ENCODE results near the gene CEP120. TPM values are rescaled to one million over a fixed set of nuclear protein-coding genes. Genes with fewer than 3 reads are reported as not detected.

CEP120 gene
- total RNA-seq, 1 donor from 2014 or later: 19.0 TPM

DNA sequence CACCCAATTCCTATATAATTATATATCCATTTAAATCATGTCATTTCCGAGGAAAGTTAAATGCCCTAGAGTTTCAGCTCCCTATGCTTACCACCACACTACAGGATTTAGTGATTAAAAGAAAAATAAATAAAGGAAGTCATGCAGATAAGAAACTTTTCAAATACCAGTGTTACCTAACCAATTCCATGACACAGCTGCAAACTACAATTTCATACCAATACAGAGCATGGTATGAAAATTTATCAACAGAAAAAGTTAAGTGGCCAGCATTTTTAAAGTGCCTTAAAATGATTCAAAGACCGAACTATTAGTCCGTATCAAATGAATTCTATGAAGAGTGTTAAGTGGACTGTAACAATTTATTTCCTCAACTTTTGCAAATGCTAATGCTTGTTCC, 35.9 kb downstream of the CEP120 start:
- no peaks in the 10 kb centered on the region for H3K9me3 ChIP-seq (ENCODE audit: insufficient read depth, low read depth, low read length)
- H3K27me3 ChIP-seq (ENCODE audit: insufficient read depth, low read length): no peaks in the 10 kb centered on the region
- no peaks in the 10 kb centered on the region for H4K20me1 ChIP-seq (ENCODE audit: insufficient read depth, low read length)
- H3K27ac ChIP-seq (ENCODE audit: low read depth, low read length): no peak overlapping the region
- FAIRE-seq: no peak
- H3K4me3 ChIP-seq (ENCODE audit: insufficient read depth, low read depth, low read length): no peak overlapping the region
- DNase-seq (ENCODE audit: low read depth): peak; percentile 44
- H3K36me3 ChIP-seq (ENCODE audit: insufficient read depth, low read length): peaks cover 9% of the 10 kb centered on the region
- Mint-ChIP-seq H3K9me3 (ENCODE audit: unreplicated experiment) (no peaks in the 10 kb centered on the region), H3K4me1 (ENCODE audit: low read depth, unreplicated experiment) (no peaks in the 10 kb centered on the region), H3K4me3 (ENCODE audit: unreplicated experiment) (no peak overlapping the region), H3K27ac (ENCODE audit: unreplicated experiment) (no peak overlapping the region), H3K36me3 (ENCODE audit: low read depth, unreplicated experiment) (peaks cover 11% of the 10 kb centered on the region), H3K27me3 (ENCODE audit: low read depth, unreplicated experiment) (no peaks in the 10 kb centered on the region)
- no peak overlapping the region for H3K4me2 ChIP-seq (ENCODE audit: low read length)
- no peaks in the 10 kb centered on the region for H3K4me1 ChIP-seq (ENCODE audit: insufficient read depth, low read length)
- H3K79me2 ChIP-seq (ENCODE audit: insufficient read depth, low read length): no peaks in the 10 kb centered on the region
- TF ChIP-seq, protein P1, sequence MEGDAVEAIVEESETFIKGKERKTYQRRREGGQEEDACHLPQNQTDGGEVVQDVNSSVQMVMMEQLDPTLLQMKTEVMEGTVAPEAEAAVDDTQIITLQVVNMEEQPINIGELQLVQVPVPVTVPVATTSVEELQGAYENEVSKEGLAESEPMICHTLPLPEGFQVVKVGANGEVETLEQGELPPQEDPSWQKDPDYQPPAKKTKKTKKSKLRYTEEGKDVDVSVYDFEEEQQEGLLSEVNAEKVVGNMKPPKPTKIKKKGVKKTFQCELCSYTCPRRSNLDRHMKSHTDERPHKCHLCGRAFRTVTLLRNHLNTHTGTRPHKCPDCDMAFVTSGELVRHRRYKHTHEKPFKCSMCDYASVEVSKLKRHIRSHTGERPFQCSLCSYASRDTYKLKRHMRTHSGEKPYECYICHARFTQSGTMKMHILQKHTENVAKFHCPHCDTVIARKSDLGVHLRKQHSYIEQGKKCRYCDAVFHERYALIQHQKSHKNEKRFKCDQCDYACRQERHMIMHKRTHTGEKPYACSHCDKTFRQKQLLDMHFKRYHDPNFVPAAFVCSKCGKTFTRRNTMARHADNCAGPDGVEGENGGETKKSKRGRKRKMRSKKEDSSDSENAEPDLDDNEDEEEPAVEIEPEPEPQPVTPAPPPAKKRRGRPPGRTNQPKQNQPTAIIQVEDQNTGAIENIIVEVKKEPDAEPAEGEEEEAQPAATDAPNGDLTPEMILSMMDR (IDR thresholded peaks at IDR 0.05; ENCODE audit: insufficient read depth, low read depth, low read length): no peak
- TF ChIP-seq EZH2 (IDR thresholded peaks at IDR 0.05; ENCODE audit: insufficient read depth, low read length): no peak
- no peak overlapping the region for H2AFZ ChIP-seq (ENCODE audit: low read depth, low read length)
- no peak overlapping the region for H3K9ac ChIP-seq (ENCODE audit: low read length)

DNA sequence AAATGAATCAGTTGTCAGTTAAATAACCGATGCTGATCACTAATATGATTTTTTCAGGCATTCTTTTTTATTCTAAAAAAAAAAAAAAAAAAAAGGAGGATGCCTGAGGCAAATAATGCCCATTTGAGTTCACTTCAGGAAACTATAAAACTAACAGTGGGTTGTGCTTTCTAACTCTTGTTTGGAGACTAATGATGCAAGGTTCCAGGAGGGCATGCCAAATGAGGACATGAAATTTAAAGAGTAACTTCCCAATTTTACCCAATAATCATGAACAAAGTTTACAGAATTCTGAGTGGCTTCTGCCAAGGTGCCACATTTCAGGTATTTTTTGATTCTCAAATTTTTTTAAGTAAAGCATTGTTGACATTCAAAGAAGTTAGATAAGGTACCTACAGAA, 41.0 kb downstream of the CEP120 start:
- H3K4me1 ChIP-seq (ENCODE audit: insufficient read depth, low read length): no peaks in the 10 kb centered on the region
- Mint-ChIP-seq H3K36me3 (ENCODE audit: low read depth, unreplicated experiment) (peaks cover 8% of the 10 kb centered on the region), H3K4me3 (ENCODE audit: unreplicated experiment) (no peak overlapping the region), H3K4me1 (ENCODE audit: low read depth, unreplicated experiment) (no peaks in the 10 kb centered on the region), H3K9me3 (ENCODE audit: unreplicated experiment) (no peaks in the 10 kb centered on the region), H3K27ac (ENCODE audit: unreplicated experiment) (no peak overlapping the region), H3K27me3 (ENCODE audit: low read depth, unreplicated experiment) (no peaks in the 10 kb centered on the region)
- TF ChIP-seq, protein P1 (IDR thresholded peaks at IDR 0.05; ENCODE audit: insufficient read depth, low read depth, low read length): no peak
- TF ChIP-seq EZH2 (IDR thresholded peaks at IDR 0.05; ENCODE audit: insufficient read depth, low read length): no peak
- H3K36me3 ChIP-seq (ENCODE audit: insufficient read depth, low read length): peaks cover 20% of the 10 kb centered on the region
- no peaks in the 10 kb centered on the region for H3K27me3 ChIP-seq (ENCODE audit: insufficient read depth, low read length)
- no peaks in the 10 kb centered on the region for H3K79me2 ChIP-seq (ENCODE audit: insufficient read depth, low read length)
- H3K4me3 ChIP-seq (ENCODE audit: insufficient read depth, low read depth, low read length): no peak overlapping the region
- no peaks in the 10 kb centered on the region for H3K9me3 ChIP-seq (ENCODE audit: insufficient read depth, low read depth, low read length)
- no peak for DNase-seq (ENCODE audit: low read depth)
- no peaks in the 10 kb centered on the region for H4K20me1 ChIP-seq (ENCODE audit: insufficient read depth, low read length)
- no peak overlapping the region for H3K27ac ChIP-seq (ENCODE audit: low read depth, low read length)
- no peak overlapping the region for H3K4me2 ChIP-seq (ENCODE audit: low read length)
- no peak overlapping the region for H3K9ac ChIP-seq (ENCODE audit: low read length)
- no peak for FAIRE-seq
- no peak overlapping the region for H2AFZ ChIP-seq (ENCODE audit: low read depth, low read length)

DNA sequence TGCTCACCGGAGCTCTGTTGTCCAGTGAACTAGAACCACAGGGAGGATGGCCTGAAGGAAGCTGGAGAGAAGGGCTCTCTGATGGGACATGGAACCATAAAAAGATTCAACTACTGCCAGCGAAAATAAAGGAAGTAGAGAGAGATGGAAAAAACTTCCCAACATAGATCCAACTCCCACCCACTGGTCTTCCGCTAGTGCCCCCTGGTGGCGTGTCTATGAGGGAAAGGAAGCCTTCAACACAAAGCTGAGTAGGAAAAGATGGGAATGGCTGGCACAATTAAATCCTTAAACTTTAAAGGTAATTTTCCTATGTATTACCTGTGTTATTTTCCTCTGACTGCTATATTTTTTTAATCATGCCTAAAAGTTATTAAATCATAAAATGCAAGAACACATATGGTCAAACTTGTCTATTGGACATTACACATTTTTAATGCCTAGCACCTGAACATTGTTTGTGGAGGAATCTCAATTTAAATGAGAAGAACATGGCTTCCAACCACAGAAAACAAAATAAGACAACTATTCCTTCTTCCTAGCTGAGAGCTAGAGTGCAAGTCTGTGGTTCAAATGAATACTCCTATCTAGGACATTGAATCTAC, 51.5 kb downstream of the CEP120 start:
- no peaks in the 10 kb centered on the region for H3K27me3 ChIP-seq (ENCODE audit: insufficient read depth, low read length)
- no peaks in the 10 kb centered on the region for H3K9me3 ChIP-seq (ENCODE audit: insufficient read depth, low read depth, low read length)
- no peak overlapping the region for H3K9ac ChIP-seq (ENCODE audit: low read length)
- no peak for FAIRE-seq
- no peaks in the 10 kb centered on the region for H4K20me1 ChIP-seq (ENCODE audit: insufficient read depth, low read length)
- H3K27ac ChIP-seq (ENCODE audit: low read depth, low read length): no peak overlapping the region
- DNase-seq (ENCODE audit: low read depth): no peak
- H3K79me2 ChIP-seq (ENCODE audit: insufficient read depth, low read length): no peaks in the 10 kb centered on the region
- H3K36me3 Mint-ChIP-seq (ENCODE audit: low read depth, unreplicated experiment): peaks cover 12% of the 10 kb centered on the region
- TF ChIP-seq, protein P1 (IDR thresholded peaks at IDR 0.05; ENCODE audit: insufficient read depth, low read depth, low read length): peak; percentile 35
- no peak for TF ChIP-seq EZH2 (IDR thresholded peaks at IDR 0.05; ENCODE audit: insufficient read depth, low read length)
- H3K36me3 ChIP-seq (ENCODE audit: insufficient read depth, low read length): peaks cover 6% of the 10 kb centered on the region
- no peak overlapping the region for H3K4me3 Mint-ChIP-seq (ENCODE audit: unreplicated experiment)
- no peak overlapping the region for H3K4me2 ChIP-seq (ENCODE audit: low read length)
- no peak overlapping the region for H3K4me3 ChIP-seq (ENCODE audit: insufficient read depth, low read depth, low read length)
- H3K27me3 Mint-ChIP-seq (ENCODE audit: low read depth, unreplicated experiment): no peaks in the 10 kb centered on the region
- H3K9me3 Mint-ChIP-seq (ENCODE audit: unreplicated experiment): no peaks in the 10 kb centered on the region
- no peak overlapping the region for H3K27ac Mint-ChIP-seq (ENCODE audit: unreplicated experiment)
- no peaks in the 10 kb centered on the region for H3K4me1 ChIP-seq (ENCODE audit: insufficient read depth, low read length)
- H3K4me1 Mint-ChIP-seq (ENCODE audit: low read depth, unreplicated experiment): no peaks in the 10 kb centered on the region
- H2AFZ ChIP-seq (ENCODE audit: low read depth, low read length): no peak overlapping the region

Data from astrocyte (in vitro differentiated cells and primary cell).